H9 (cell line): Measurements from ENCODE around the gene ZNF423. TPM values are rescaled to one million over a fixed set of nuclear protein-coding genes. Genes with fewer than 3 reads are reported as not detected.

ENCODE experiments used
- DNase-seq: peaks from one replicate; pipeline ENCODE4 v3.0.0-alpha.2; 2017
- H2AFZ ChIP-seq: one replicate; pipeline ENCODE4 v1.6.1; 2013; ENCODE audit warnings: mild to moderate bottlenecking, low read length, control low read depth, moderate library complexity
- H2AK5ac ChIP-seq: 2 replicates; pipeline ENCODE4 v1.6.1; 2013; ENCODE audit warnings: low read length, control low read depth, mixed read lengths; ENCODE audit not compliant: insufficient read length
- H2BK120ac ChIP-seq: one replicate; pipeline ENCODE4 v1.6.1; 2013; ENCODE audit warnings: low read depth, mild to moderate bottlenecking, low read length, control low read depth, inconsistent platforms; ENCODE audit not compliant: poor library complexity, severe bottlenecking
- H2BK12ac ChIP-seq: 2 replicates; pipeline ENCODE4 v1.6.1; 2013; ENCODE audit warnings: low read length, control low read depth, mixed read lengths, low read depth; ENCODE audit not compliant: insufficient read length
- H2BK15ac ChIP-seq: 2 replicates; pipeline ENCODE4 v1.6.1; 2013; ENCODE audit warnings: low read depth, low read length, control low read depth
- H2BK20ac ChIP-seq: one replicate; pipeline ENCODE4 v1.6.1; 2013; ENCODE audit warnings: low read depth, mild to moderate bottlenecking, low read length, control low read depth, inconsistent platforms; ENCODE audit not compliant: poor library complexity, severe bottlenecking
- H2BK5ac ChIP-seq: 2 replicates; pipeline ENCODE4 v1.6.1; 2013; ENCODE audit warnings: low read length, control low read depth, mixed read lengths; ENCODE audit not compliant: insufficient read length
- H3K14ac ChIP-seq: 2 replicates; pipeline ENCODE4 v1.6.1; 2013; ENCODE audit warnings: low read length, control low read depth; ENCODE audit not compliant: insufficient read depth
- H3K18ac ChIP-seq: 2 replicates; pipeline ENCODE4 v1.6.1; 2013; ENCODE audit warnings: low read depth, mild to moderate bottlenecking, mixed read lengths, low read length, control low read depth; ENCODE audit not compliant: insufficient read length
- H3K23ac ChIP-seq: 2 replicates; pipeline ENCODE4 v1.6.1; 2013; ENCODE audit warnings: low read length, control low read depth, mixed read lengths, low read depth; ENCODE audit not compliant: insufficient read length
- H3K23me2 ChIP-seq: 2 replicates; pipeline ENCODE4 v1.6.1; 2013; ENCODE audit warnings: low read depth, mild to moderate bottlenecking, mixed read lengths, low read length, control low read depth; ENCODE audit not compliant: insufficient read length, poor library complexity, severe bottlenecking
- H3K27ac ChIP-seq: 2 replicates; pipeline ENCODE4 v1.5.1; 2013; ENCODE audit warnings: low read length, control low read depth, mixed read lengths, low read depth; ENCODE audit not compliant: insufficient read length
- H3K27me3 ChIP-seq: 2 replicates; pipeline ENCODE4 v1.6.1; 2013; ENCODE audit warnings: low read length, control low read depth, inconsistent platforms; ENCODE audit not compliant: insufficient read depth
- H3K4ac ChIP-seq: 2 replicates; pipeline ENCODE4 v1.6.1; 2013; ENCODE audit warnings: low read depth, mild to moderate bottlenecking, control low read depth, inconsistent platforms, low read length, moderate library complexity
- H3K4me1 ChIP-seq: 2 replicates; pipeline ENCODE4 v1.6.1; 2013; ENCODE audit warnings: low read length, control low read depth, inconsistent platforms; ENCODE audit not compliant: insufficient read depth
- H3K4me2 ChIP-seq: 2 replicates; pipeline ENCODE4 v1.6.1; 2013; ENCODE audit warnings: low read length, control low read depth, mixed read lengths; ENCODE audit not compliant: insufficient read length, insufficient read depth
- H3K56ac ChIP-seq: 2 replicates; pipeline ENCODE4 v1.6.1; 2013; ENCODE audit warnings: low read depth, mild to moderate bottlenecking, mixed read lengths, low read length, control low read depth; ENCODE audit not compliant: insufficient read length
- H3K79me1 ChIP-seq: 2 replicates; pipeline ENCODE4 v1.6.1; 2013; ENCODE audit warnings: low read depth, mild to moderate bottlenecking, moderate library complexity, low read length, control low read depth, inconsistent platforms; ENCODE audit not compliant: insufficient read depth, poor library complexity, severe bottlenecking
- H3K79me2 ChIP-seq: 2 replicates; pipeline ENCODE4 v1.6.1; 2013; ENCODE audit warnings: low read length, control low read depth, inconsistent platforms; ENCODE audit not compliant: insufficient read depth
- H3K9ac ChIP-seq: 2 replicates; pipeline ENCODE4 v1.6.1; 2013; ENCODE audit warnings: low read length, control low read depth, mixed read lengths; ENCODE audit not compliant: insufficient read length; ENCODE audit errors: extremely low read depth
- H3K9me3 ChIP-seq: one replicate; pipeline ENCODE4 v1.6.1; 2013; ENCODE audit warnings: low read depth, low read length, inconsistent platforms; ENCODE audit not compliant: control insufficient read depth
- H3T11ph ChIP-seq: one replicate; pipeline ENCODE4 v1.6.1; 2013; ENCODE audit warnings: mild to moderate bottlenecking, low read length, control low read depth, inconsistent platforms
- H4K20me1 ChIP-seq: one replicate; pipeline ENCODE4 v1.6.1; 2013; ENCODE audit not compliant: control insufficient read depth, insufficient read length, insufficient read depth
- H4K5ac ChIP-seq: 2 replicates; pipeline ENCODE4 v1.6.1; 2013; ENCODE audit warnings: low read depth, mild to moderate bottlenecking, mixed read lengths, low read length, control low read depth; ENCODE audit not compliant: insufficient read length
- H4K8ac ChIP-seq: replicated peaks from 2 replicates; pipeline ENCODE4 v1.6.1; 2013; ENCODE audit warnings: low read length, control low read depth, mixed read lengths, low read depth; ENCODE audit not compliant: insufficient read length
- H4K91ac ChIP-seq: 2 replicates; pipeline ENCODE4 v1.6.1; 2013; ENCODE audit warnings: low read depth, mild to moderate bottlenecking, moderate library complexity, mixed read lengths, low read length, control low read depth; ENCODE audit not compliant: insufficient read length
- H3K27ac Mint-ChIP-seq, 3 experiments: 2 replicates in 2 of 3; 3 replicates in 1 of 3; pipeline ENCODE4 v1.8.0; 2020 to 2021; ENCODE audit warnings: mixed read lengths in 3 of 3, mild to moderate bottlenecking in 1 of 3, moderate library complexity in 1 of 3
- H3K27me3 Mint-ChIP-seq: 2 replicates; pipeline ENCODE4 v1.8.0; 2021; ENCODE audit warnings: low read depth, mild to moderate bottlenecking, moderate library complexity, mixed read lengths
- H3K36me3 Mint-ChIP-seq, 3 experiments: 2 replicates in 2 of 3; 3 replicates in 1 of 3; pipeline ENCODE4 v1.8.0; 2020 to 2021; ENCODE audit warnings: low read depth in 3 of 3, mixed read lengths in 3 of 3; ENCODE audit not compliant: insufficient read depth in 1 of 3
- H3K4me1 Mint-ChIP-seq, 2 experiments: 2 replicates each; pipeline ENCODE4 v1.8.0; 2020; ENCODE audit warnings: mixed read lengths in 2 of 2
- H3K4me3 Mint-ChIP-seq, 2 experiments: 2 replicates in 1 of 2; 3 replicates in 1 of 2; pipeline ENCODE4 v1.8.0; 2020 to 2021; ENCODE audit warnings: mild to moderate bottlenecking in 2 of 2, mixed read lengths in 2 of 2, moderate library complexity in 1 of 2
- H3K9me3 Mint-ChIP-seq, 2 experiments: 2 replicates in 1 of 2; 3 replicates in 1 of 2; pipeline ENCODE4 v1.8.0; 2020; ENCODE audit warnings: mild to moderate bottlenecking in 2 of 2, mixed read lengths in 2 of 2, moderate library complexity in 1 of 2
- CTCF ChIP-seq: fragments of 200-600 bp; sonication (generic); conservative IDR thresholded peaks from 3 replicates; pipeline ENCODE4 v1.8.0; 2021; ENCODE audit warnings: antibody characterized with exemption, mild to moderate bottlenecking
- WGBS: extraction: QIAGEN DNeasy Blood & Tissue Kit; methylation state at CpG from one replicate; pipeline ENCODE4 v1.1.7; 2013; ENCODE audit warnings: missing lambda C conversion rate, low lambda C conversion rate, mixed read lengths; ENCODE audit not compliant: insufficient read length; ENCODE audit errors: extremely low coverage; 5-methylcytosine and 5-hydroxymethylcytosine counted together
- total RNA-seq: library from RNA; stranded (reverse); gene quantifications from 2 replicates; pipeline ENCODE4 v1.2.1, GENCODE V29; 2021

ZNF423 gene
- total RNA-seq, 1 experiment from 2014 or later: 51.5 TPM

DNA sequence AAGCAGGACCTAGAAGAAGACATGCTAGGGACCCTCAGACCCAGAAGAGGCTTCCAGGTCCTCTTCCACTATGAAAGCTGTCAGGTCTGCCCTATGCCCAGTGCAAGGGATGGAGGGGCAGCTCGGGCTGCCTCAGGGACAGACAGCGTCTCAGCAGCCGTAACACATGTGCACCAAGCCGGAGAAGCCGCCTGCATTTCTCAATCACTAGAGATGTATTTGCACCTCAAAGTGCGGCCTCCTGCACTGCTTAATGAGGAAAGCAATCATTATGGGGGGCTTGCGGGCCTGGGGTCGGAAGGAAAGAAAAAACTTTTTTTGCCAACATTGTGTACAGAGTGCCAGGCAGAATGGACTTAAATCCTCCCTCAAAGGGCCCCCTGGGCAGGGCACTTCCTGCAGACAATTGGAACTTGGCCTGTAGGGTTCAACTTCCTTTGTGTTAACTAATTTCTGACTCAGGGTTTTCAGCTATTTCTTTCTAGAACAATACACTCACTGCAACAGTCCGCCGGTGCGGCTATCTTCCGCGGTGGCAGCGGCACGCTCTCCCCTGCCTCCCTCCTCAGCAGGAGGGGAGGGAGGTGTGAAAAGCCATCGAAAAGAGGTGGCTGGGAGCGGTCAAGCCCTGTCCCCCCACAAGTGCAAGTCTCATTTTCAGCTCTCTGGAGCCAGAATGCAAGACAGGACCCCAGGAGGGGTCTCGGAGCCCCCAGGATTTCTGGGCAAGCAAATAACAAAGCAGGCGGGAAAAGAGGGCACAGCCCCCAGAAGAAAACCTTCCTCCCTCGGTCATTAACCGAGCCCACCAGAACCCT, 101.2 kb downstream of the ZNF423 start:
- peak overlapping the region; percentile 8 for H3K27ac ChIP-seq
- no peak overlapping the region for H2BK12ac ChIP-seq
- peaks cover 3% of the 10 kb centered on the region; the same call in 1 of the 2 replicates for H3K79me2 ChIP-seq
- no peaks in the 10 kb centered on the region for H3K79me1 ChIP-seq
- H3K27ac Mint-ChIP-seq: peak overlapping the region; percentile 56 to 96 (median 84)
- no peak overlapping the region for H2BK120ac ChIP-seq
- H4K20me1 ChIP-seq: no peaks in the 10 kb centered on the region
- peaks cover 61 to 74% of the 10 kb centered on the region in 2 experiments for H3K4me1 Mint-ChIP-seq
- no peaks in the 10 kb centered on the region for H3K27me3 ChIP-seq
- H3K27me3 Mint-ChIP-seq: no peaks in the 10 kb centered on the region; the same call in 1 of the 2 replicates
- H3K36me3 Mint-ChIP-seq: peaks cover 0 to 2% (median 0%) of the 10 kb centered on the region in 3 experiments; a peak in 1 of 7 replicates
- no peak overlapping the region for H3K4ac ChIP-seq
- no peak overlapping the region for H2BK20ac ChIP-seq
- H3K56ac ChIP-seq: no peak overlapping the region
- H3K4me1 ChIP-seq: peaks cover 23% of the 10 kb centered on the region; the same call in 1 of the 2 replicates
- no peak for TF ChIP-seq CTCF
- peak overlapping the region; percentile 92 for H3K18ac ChIP-seq
- H2AFZ ChIP-seq: no peak overlapping the region
- no peak overlapping the region for H4K5ac ChIP-seq
- H2BK15ac ChIP-seq: no peak overlapping the region
- no peaks in the 10 kb centered on the region for H3K9me3 ChIP-seq
- peak overlapping the region; percentile 89; the same call in 1 of the 2 replicates for H3K14ac ChIP-seq
- no peak overlapping the region for H2AK5ac ChIP-seq
- H3K9me3 Mint-ChIP-seq: no peaks in the 10 kb centered on the region
- H3T11ph ChIP-seq: no peak overlapping the region
- WGBS: no CpG with 5 or more reads among the region's 21 CpGs
- no peak overlapping the region for H2BK5ac ChIP-seq
- no peak overlapping the region for H4K8ac ChIP-seq
- H4K91ac ChIP-seq: no peak overlapping the region
- peak; percentile 65 for DNase-seq
- H3K4me2 ChIP-seq: peak overlapping the region; percentile 49
- no peak overlapping the region for H3K23ac ChIP-seq
- no peak overlapping the region for H3K9ac ChIP-seq
- peak overlapping the region; percentile 46 to 65 for H3K4me3 Mint-ChIP-seq
- H3K23me2 ChIP-seq: peaks cover 3% of the 10 kb centered on the region
